Ovary (tissue), 3 donors: ENCODE measurements around the gene NPTXR.

Experiments used
- CTCF ChIP-seq, 3 donors: fragments of 450-650 bp in 2 of 3; fragments of 200-600 bp in 1 of 3; IDR thresholded peaks; one replicate each; pipeline versions ENCODE4 v1.5.1 to v1.8.0; 2016 to 2022; ENCODE audit warnings: antibody characterized with exemption in 3 of 3, mild to moderate bottlenecking in 1 of 3
- POLR2A ChIP-seq: fragments of 450-650 bp; IDR thresholded peaks from one replicate; pipeline ENCODE4 v1.6.1; 2017; ENCODE audit warnings: antibody characterized with exemption, mild to moderate bottlenecking, moderate library complexity
- donor health status: DM: no; HTN: no; CAD: no.

- no peak for TF ChIP-seq CTCF (IDR thresholded peaks at IDR 0.05)
- TF ChIP-seq POLR2A: no peak
Measured at GRCh38 chr22:38867471-38868285, 23.9 kb upstream of the NPTXR start.
